Skin epidermis (tissue), 12 donors: ENCODE measurements around the gene RRP9.
"Not testable (repeated sequence)": the region's sequence is repeated elsewhere in the genome, so short reads cannot be mapped to it uniquely, and the experiment has no call there.

ENCODE experiments used
- H3K27ac ChIP-seq, 21 experiments: fragments of 200-600 bp; sonication (generic) in 11 of 21; one replicate each; pipeline ENCODE4 v1.5.0; 2020; ENCODE audit warnings: mild to moderate bottlenecking in 3 of 21, inconsistent platforms in 2 of 21, moderate library complexity in 2 of 21
- H3K4me3 ChIP-seq, 7 experiments: fragments of 200-600 bp; sonication (generic) in 2 of 7; one replicate each; pipeline ENCODE4 v1.5.0; 2020; ENCODE audit warnings: inconsistent platforms in 2 of 7, mild to moderate bottlenecking in 2 of 7, moderate library complexity in 1 of 7

RRP9 gene

DNA sequence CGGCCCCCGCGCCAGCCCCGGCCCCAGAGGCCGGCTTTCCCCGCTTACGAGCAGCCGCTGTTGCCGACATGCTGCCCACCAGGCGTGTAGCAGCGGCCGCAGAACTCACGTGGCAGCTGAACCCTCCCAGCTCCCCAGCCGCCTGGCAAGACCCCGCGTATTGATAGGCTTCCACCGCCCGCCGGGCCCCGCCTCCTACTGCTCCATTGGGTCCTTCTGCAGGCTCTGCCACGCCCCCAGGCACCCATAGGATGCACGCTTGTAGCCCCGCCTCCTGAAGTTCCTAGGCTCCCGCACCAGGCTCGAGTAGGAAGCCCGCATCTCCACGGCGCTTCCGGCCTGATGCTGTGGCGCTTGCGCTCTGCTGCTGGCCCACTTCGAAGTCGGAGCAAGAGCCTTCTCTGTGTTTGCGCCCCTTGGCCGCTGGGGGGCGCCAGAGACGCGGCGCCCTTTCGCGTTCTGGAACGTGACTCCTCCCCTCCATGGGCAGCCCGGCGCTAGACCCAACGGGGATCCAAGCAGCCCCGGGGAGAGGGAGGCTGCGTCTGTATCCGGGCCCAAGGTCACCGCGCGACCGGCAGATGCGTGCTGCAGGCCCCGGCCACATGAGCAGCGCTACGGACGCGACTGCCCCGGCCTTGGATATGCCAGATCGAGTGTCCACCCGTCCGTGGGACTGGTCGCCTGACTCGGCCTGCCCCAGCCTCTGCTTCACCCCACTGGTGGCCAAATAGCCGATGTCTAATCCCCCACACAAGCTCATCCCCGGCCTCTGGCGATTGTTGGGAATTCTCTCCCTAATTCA lies at the start of gene RRP9, which contains the start of gene PARP3:
RRP9 (minus strand) TSS at position 107 of the 805 bp plus-strand sequence; CDS start at position 70, 37 bp downstream.
PARP3 (plus strand) TSS at position 566 of the 805 bp plus-strand sequence. CDS start 993 bp downstream, outside the sequence.
- H3K27ac ChIP-seq: peak within 1 kb of the TSS; percentile 68 to 97 (median 90)
- H3K4me3 ChIP-seq: peak within 1 kb of the TSS; percentile 56 to 94 (median 68)

- H3K4me3 ChIP-seq: not testable (repeated sequence)
- H3K27ac ChIP-seq: peak overlapping the region in 1 of 21 experiments; percentile 34
These were observed 48.8 kb upstream of the RRP9 start for GRCh38 chr3:51990501-51990971.

GRCh38 chr3:51988286-51989146 lies 46.8 kb upstream of the RRP9 start:
- peak overlapping the region in 1 of 21 experiments; percentile 11 for H3K27ac ChIP-seq

GRCh38 chr3:51987568-51987967 lies 45.9 kb upstream of the RRP9 start:
- H3K4me3 ChIP-seq: no peak overlapping the region
- no peak overlapping the region for H3K27ac ChIP-seq

More at GRCh38 chr3:51988286-51989146, 46.8 kb upstream of the RRP9 start:
- no peak overlapping the region for H3K4me3 ChIP-seq

DNA sequence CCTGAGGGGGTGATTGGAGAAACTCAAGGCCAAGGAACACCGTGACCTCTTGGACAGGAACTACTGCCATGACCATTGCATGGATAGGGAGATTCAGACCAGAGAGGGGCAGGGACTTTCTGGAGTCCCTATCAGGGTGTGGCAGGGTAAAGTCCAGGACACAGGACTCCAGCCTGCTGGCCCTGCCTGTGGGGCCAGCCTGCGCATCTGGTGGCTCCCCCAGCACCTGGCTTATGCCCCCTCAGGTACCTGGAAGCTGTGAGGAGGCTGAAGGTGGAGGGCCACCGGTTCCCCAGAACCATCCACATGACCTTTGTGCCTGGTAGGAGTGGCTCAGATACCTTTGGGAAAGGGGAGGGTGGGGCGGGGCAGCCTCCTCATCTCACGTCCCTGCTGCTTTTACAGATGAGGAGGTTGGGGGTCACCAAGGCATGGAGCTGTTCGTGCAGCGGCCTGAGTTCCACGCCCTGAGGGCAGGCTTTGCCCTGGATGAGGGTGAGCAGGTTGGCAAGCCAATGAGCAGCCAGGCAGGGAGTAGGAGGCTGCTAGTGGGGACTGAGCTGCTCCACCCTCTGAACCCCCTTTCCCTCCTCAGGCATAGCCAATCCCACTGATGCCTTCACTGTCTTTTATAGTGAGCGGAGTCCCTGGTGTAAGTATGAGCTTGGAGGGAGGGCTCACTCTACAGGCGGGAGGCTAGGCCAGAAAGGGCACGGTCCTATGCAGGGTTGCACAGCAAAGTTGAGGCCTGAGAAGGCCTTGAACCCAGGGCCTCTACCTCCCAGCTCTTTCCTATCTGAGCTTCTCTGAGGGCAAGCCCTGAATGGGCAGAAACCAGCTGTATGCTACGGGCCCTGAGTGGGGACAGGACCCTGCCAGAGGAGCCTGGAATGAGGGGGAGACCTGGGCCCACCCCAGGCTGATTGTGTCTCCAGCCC lies 44.6 kb upstream of the RRP9 start:
- Histone ChIP-seq H3K27ac (peak overlapping the region in 1 of 21 experiments; percentile 44), H3K4me3 (no peak overlapping the region)

DNA sequence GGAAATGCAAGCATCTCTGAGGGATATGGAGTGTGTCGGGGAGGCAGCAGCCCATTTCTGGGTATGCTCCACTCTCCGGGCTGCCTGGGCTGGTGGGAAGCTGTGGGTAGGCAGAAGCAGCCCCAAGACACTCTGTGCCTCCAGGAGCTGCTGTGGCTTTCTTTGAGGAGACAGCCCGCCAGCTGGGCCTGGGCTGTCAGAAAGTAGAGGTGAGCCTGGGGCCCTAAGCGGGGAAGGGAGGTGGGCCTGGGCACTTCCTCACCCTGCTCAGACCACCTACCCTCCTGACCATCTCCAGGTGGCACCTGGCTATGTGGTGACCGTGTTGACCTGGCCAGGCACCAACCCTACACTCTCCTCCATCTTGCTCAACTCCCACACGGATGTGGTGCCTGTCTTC lies 43.4 kb upstream of the RRP9 start:
- Histone ChIP-seq H3K4me3 (no peak overlapping the region), H3K27ac (peak overlapping the region in 1 of 21 experiments; percentile 94)

DNA sequence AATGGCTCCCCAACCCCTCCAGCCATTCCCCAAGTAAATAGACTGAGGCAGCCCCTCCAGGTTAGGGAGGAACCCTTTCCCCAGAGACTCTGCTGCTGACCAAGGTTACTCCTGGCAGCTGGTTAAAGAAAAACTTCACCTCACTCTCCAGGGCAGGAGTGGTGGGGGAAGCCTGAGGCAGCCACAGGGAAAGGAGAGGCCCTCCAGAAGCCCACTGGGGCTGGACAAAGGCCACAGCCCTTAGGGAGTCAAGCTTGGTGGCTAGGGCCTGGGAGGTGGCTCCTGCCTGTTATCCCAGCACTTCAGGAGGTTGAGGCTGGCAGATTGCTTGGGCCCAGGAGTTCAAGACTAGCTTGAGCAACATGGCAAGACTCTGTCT lies 42.6 kb upstream of the RRP9 start:
- peak overlapping the region in 2 of 7 experiments; percentile 32 to 63 for H3K4me3 ChIP-seq

DNA sequence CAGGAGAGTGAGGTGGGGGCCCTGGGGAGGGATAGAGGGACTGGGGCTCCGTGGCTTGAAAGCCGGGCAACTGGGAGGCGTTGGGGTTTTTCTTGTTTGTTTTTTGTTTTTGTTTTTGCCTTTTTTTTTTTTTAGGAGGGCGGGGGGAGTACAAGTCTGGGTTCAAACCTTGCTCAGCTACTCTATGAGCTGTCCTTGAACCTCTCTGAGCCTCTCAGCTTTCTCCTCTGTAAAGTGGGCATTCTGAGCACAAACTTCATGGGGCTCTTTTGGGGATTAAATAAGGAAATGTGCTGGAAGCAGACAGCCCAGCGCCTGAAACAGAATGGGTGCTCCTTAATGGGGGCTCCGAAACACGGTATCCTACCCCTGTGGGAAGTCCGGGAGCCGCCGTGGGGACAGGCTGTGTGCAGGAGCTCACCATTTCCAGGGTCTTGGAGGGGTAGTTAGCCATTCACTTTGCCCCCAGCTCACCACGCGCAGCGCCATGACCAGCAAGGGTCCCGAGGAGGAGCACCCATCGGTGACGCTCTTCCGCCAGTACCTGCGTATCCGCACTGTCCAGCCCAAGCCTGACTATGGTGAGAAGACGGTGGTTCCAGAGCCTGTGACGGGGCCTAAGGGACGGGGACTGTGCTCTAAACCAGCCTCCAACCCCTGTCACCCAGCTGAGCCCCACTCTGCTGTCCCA lies 42.0 kb upstream of the RRP9 start:
- peak overlapping the region; percentile 75 to 96 (median 91) for H3K27ac ChIP-seq
- H3K4me3 ChIP-seq: peak overlapping the region; percentile 32 to 63 (median 49)

More for the DNA sequence above, 42.6 kb upstream of the RRP9 start:
- H3K27ac ChIP-seq: peak overlapping the region in 17 of 21 experiments; percentile 7 to 96 (median 92)

DNA sequence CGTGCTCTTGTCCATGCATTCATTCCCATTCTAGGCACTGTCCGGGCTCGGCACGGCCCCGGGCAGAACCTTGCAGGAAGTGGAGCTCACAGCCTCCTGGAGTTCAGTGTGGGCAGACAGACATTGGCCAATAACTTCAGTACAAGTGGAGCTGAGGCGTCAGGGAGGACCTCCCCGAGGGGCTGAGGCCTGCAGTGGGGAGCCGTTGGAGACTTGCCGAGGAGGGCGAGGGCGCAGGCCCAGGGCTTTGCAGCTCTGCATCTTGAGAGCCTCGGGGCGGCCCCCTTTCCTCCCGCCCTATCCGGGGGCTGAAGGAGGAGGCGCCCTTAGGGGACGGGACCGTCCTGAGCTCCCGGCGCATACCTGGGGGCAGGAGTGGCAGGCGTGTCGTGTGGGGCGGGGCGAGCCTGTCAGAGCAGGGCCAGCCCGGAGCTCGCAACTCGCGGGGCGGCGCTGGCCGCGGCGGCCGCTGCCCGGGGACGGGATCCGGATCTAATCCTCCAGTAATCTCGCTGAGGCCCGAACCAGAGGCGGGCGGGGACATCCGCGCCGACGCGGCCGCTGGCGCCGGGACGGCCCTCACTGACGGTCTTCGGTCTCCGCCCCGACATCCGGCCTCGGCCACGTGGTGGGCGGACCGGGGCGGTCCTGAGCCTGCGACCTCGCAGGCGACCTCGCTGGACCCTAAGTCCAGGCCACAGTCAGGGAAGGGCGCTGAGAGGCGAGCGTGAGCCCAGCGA lies 41.3 kb upstream of the RRP9 start, which contains the start of gene ACY1:
ACY1 (plus strand) TSS at position 698 of the 740 bp plus-strand sequence. CDS start 530 bp downstream, outside the sequence.
- Histone ChIP-seq H3K4me3 (peak within 1 kb of the TSS; percentile 32 to 63 (median 49)), H3K27ac (peak within 1 kb of the TSS; percentile 75 to 96 (median 91))

DNA sequence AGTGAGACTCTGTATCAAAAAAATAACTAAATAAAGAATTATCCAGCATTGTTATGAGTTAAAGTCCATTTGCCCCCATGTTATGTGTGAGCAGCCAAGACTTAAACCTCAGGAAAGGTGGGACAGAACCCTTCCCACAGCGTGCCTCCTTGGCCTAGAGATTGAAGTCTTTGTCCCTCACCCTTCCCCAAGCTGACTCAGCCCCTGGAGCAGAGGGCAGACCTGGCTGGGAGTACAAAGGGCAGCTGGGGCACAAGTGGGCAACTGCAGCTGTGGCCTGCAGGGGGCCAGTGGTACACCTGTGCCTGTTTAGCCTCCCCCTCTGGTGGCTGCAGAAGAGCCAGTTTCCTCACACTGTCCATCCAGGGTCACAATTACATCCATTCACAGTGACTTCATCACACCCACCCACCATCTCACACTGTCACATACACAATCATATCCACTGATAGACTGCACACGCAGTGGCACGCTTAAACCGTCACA lies 40.7 kb upstream of the RRP9 start:
- Histone ChIP-seq H3K27ac (peak overlapping the region in 20 of 21 experiments; percentile 75 to 96 (median 91)), H3K4me3 (peak overlapping the region; percentile 32 to 63 (median 49))

DNA sequence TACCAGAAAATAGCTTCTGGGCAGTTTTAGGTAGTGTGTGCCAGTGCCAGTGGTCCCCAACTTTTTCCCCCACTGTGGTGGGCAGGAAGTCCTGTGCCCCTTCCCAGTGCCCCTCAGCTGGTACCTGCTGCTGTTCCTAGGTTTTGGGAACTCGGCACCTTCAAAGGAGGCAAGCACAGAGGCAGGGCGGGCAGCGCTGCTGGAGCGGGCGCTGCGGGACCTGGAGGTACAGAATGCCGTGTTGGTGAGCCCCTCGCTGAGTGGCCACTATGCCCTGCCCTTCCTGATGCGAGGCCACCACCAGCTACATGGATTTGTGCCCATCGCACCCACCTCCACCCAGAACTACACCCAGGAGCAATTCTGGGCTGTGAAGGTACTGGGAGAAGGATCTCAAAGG lies 38.5 kb upstream of the RRP9 start:
- H3K27ac ChIP-seq: no peak overlapping the region
- H3K4me3 ChIP-seq: no peak overlapping the region

DNA sequence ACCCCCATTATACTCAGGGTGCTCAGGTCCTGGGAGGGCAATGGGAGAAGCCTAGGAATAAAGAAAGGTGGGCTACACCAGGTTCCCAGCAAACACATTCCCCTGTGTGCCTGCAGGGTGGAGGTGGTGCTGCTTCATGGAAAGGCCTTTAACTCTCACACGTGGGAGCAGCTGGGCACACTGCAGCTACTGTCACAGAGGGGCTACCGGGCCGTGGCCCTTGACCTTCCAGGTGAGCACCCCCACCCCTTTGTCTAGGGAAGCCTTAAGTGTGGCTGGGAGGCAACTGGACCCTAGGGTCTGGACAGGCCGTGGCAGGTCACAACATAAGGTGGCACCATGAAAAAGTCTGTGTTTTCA lies 36.4 kb upstream of the RRP9 start:
- Histone ChIP-seq H3K4me3 (no peak overlapping the region), H3K27ac (peak overlapping the region in 7 of 21 experiments; percentile 15 to 61 (median 53))

DNA sequence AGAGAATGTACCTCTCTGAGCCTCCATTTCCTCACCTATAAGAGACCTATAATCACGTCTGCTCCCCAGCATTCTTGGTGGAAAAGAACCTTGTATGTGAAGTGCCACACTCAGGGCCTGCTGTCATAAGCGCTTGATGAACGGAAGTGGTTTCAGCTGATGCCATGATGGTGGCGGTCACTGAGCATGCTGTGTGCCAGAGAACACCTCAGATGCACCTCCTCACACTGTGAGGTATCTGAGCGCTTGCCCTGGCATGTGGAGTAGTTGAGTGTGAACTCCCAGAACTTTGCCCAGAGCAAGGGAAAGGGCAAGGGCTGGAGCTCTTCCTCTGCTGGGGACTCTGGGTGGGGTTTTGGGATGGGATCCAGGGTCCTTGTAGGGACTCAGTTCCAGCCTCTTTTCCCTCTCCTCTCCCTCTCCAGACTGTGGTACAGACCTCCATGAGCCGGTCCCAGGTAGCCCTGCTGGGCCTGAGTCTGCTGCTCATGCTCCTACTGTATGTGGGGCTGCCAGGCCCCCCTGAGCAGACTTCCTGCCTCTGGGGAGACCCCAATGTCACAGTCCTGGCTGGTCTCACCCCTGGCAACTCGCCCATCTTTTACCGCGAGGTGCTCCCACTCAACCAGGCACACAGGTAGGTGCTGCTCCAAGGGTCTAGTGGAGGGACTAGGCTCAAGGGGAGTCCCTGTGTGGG lies 35.9 kb upstream of the RRP9 start:
- Histone ChIP-seq H3K27ac (peak overlapping the region in 9 of 21 experiments; percentile 4 to 61 (median 53)), H3K4me3 (no peak overlapping the region)

GRCh38 chr3:51975852-51976549 lies 34.3 kb upstream of the RRP9 start:
- H3K27ac ChIP-seq: peak overlapping the region in 12 of 21 experiments; percentile 17 to 93 (median 80)
- H3K4me3 ChIP-seq: peak overlapping the region in 6 of 7 experiments; percentile 51 to 67 (median 60)

- Histone ChIP-seq H3K4me3 (peak within 1 kb of the TSS; percentile 51 to 79 (median 63)), H3K27ac (peak within 1 kb of the TSS; percentile 65 to 93 (median 87))
These were observed 33.5 kb upstream of the RRP9 start, which contains the start of gene ABHD14A for GRCh38 chr3:51974963-51975851. Gene ABHD14A (plus strand): TSS chr3:51975064. CDS start chr3:51975136, 72 bp downstream.
